Measurements from ENCODE around the gene FEN1.

FEN1 gene

DNA sequence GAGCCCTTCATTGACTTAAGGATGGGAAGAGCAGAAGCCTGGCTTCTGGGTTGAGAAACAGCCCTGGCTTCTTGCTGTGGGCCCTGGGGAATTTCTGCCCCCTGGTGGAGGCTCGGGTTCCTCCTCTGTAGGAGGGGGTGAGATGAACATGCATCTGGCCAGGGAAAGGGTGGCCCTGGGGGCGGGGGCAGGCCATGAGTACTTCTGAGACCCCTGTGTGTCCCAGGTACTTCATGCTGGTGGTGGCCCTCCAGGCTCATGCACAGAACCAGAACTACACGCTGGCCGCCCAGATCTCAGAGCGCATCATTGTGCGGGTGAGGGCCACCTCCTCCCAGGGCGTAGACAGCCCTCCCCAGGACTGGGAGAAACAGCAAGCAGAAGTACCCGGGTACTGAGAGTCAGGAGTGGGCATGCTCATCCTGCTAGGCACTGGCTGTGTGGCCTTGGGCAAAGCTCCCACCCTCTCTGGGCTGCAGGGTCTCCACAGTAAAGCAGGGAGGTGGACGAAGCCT, 16.1 kb upstream of the FEN1 start:
- DNase-seq = no peak

DNA sequence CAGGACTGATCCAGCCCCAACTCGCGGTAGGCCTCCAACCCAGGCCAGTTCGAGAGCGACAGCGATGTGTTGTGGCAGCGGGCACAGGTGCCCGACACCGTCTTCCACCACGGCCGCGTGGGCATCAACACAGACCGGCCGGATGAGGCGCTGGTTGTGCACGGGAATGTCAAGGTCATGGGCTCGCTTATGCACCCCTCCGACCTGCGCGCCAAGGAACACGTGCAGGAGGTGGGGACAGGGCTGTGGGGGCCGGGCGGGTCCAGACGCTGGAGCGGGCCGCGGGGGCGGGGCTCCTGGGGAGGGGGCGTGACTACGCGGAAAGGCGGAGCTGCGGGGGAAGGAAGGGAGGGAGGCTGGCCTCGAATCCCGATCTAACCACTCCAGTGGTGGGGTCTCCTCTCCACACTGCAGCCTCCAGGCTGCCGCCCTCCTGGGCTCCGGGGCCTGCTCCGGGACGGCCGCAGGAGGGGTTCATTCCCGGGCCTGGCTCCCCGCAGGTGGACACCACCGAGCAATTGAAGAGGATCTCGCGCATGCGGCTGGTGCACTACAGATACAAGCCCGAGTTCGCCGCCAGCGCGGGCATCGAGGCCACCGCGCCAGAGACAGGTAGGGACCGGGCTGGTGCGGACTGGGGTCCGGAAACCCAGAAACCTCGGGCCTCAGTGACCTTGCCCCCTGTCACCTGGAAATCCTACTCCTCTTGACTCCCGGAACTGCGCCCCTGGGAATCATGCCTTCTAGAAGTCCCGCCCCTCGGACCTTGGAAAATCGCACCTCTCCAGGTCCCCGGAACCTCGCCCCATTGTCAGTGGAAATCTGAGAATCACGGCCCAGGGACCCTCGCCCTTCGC, 15.2 kb upstream of the FEN1 start:
- no peak for DNase-seq

DNA sequence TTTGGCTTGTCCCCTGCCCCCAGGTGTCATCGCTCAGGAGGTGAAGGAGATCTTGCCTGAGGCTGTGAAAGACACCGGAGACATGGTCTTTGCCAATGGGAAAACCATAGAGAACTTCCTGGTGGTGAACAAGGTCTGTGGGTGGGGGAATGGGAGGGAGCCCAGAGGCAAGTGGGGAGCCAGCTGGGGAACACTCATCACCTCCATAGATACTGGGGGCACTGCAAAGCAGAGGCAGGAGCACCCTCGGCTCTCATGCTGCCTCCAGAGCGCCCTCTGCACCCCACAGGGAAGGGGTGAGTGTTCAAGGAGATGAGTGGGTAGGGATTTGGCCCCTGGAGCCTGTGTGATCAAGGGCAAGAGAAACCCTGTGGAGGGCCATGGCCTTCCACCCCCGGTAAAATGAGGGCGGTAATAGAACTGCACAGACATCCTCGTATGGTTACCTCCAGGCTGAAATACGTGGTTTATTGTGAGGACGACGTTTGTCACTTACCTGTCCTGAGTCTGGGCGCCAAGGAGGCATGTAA, 14.3 kb upstream of the FEN1 start:
- no peak for DNase-seq

DNA sequence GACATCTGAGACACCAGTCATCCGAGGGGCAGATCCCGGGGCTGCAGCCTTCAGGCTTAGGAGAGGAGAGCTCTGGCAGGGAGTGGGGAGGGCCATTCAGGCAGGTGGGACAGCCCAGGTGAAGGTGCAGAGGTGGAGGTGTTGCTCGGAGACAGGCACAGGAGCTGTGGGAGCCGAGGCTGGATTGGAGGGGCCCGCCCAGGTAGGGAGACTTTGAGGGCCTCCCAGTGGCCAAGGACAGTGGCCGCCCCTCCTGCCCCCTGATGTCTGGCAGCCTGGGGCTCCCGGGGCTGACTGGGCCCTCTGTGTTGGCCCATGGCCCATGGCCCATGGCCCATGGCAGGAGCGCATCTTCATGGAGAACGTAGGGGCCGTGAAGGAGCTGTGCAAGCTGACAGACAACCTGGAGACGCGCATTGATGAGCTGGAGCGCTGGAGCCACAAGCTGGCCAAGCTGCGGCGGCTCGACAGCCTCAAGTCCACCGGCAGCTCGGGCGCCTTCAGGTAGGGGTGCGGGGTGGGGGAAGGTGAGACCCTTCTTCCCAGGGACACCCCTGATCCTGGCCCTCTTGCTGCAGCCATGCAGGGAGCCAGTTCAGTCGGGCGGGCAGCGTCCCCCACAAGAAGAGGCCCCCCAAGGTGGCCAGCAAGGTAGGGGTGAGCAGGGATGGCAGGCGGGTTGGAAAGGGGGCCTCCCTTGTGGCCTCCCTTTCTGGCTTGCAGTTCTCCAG, 13.6 kb upstream of the FEN1 start:
- no peak for DNase-seq

DNA sequence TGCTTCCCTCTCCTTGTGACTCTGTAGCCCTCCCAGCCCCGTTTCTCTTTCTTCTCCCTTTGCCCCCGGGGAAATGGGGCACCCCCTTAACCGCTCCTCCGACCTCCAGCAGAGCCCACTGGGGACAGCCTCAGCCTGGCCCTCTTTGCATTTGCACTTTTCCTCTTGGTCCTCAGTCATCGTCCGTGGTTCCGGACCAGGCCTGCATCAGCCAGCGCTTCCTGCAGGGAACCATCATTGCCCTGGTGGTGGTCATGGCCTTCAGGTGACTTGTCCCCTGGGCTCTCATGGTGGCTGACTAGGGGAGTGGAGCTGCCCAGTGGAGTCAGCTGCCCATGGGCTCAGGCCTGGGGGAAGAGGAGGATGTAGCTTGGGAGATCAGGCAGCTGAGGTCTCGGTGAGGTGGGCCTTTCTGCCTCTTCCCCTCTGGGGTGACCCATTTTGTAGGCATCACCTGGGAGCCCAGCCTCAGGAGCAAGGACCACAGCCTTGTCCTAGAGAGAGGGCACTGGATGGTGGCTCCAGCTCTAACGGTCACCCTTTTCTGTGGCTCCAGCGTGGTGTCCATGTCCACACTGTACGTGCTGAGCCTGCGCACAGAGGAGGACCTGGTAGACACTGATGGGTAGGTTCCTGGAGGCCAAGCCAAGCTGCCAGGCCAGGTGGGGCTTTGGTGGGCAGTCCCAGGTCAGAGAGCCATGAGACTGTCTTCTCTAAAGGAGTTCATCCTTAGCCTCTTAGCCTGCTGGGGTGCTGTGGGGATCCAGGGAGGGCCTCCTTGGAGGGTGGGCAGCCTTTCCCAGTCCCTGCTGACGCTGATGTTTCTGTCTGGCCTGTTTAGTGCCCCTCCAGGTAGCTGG, 12.8 kb upstream of the FEN1 start:
- no peak for DNase-seq

DNA sequence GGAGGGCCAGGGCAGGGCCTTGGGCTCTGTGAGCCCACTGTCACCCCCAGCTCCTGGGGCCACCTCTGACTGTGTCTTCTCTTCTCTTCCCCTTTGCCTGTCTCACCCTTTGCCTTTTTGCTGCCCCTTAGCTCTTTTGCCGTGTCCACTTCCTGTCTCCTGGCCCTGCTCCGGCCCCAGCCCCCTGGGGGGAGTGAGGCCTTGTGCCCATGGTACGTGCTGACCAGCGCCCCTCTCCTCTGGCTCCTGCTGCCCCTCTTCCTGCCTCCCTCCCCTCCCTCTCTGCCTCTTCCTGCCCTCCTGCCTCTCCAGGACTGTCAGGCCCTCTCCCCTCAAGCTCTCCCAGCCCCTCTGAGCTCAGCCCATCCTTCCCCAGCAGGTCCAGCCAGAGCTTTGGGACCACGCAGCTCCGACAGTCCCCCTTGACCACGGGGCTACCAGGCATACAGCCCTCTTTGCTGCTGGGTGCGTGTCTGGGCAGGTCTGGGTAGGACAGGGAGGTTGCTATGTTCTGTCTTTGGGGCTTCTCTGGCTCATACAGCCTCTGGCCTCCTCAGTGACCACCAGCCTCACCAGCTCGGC, 12.0 kb upstream of the FEN1 start:
- no peak for DNase-seq

DNA sequence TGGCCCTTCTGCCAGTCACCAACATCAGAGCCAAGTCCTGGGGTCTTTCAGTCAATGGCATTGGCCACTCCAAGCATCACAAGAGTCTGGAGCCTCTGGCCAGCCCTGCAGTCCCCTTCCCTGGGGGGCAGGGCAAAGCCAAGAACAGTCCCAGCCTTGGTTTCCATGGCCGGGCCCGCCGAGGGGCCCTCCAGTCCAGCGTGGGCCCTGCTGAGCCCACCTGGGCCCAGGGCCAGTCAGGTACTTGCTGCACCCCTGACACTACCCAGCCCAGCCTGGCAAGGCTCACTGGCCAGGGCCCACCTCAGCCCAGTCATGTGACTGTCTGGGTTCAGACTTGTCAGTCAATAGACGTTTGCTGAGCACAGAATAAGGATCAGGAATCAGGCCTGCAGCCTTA, 11.1 kb upstream of the FEN1 start:
- no peak for DNase-seq

DNA sequence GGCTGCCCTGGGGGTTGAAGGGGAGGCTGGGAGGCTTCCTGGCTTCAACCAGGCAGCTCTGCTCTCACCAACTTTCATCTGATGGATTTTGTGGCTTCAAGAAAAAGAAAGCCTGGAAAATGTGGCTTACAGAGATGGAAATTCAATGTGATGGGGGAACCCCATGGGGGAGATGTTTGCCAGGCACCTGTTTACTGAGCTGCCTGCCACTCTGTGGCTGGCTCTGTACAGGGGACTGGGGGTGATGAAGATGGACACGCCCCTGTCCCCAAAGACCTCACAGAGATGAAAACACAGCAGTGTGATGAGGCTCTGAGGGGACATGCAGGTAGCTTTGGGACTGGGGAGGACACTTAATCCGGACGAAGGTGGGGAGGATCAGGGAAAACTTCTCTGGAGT, 10.4 kb upstream of the FEN1 start:
- DNase-seq = no peak

DNA sequence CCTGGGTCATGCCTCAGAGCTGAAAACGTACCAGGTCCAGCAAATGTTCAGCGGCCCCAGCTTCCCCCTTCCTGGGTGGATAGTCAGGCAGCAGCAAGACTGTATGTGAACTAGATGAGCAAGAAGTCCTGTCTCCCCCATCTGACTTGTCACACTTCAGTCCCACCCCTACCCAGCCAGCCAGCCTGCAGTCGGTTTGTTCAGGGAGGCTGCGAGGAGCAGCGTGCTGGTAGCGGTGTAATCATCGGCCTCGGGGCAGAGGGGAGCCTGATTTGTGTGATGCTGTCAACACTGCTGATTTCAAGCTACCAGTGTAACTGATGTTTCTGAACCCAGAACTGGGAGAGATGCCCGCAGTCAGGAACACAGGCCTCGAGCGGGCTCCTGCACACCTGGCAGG, 9.9 kb upstream of the FEN1 start:
- DNase-seq = no peak

DNA sequence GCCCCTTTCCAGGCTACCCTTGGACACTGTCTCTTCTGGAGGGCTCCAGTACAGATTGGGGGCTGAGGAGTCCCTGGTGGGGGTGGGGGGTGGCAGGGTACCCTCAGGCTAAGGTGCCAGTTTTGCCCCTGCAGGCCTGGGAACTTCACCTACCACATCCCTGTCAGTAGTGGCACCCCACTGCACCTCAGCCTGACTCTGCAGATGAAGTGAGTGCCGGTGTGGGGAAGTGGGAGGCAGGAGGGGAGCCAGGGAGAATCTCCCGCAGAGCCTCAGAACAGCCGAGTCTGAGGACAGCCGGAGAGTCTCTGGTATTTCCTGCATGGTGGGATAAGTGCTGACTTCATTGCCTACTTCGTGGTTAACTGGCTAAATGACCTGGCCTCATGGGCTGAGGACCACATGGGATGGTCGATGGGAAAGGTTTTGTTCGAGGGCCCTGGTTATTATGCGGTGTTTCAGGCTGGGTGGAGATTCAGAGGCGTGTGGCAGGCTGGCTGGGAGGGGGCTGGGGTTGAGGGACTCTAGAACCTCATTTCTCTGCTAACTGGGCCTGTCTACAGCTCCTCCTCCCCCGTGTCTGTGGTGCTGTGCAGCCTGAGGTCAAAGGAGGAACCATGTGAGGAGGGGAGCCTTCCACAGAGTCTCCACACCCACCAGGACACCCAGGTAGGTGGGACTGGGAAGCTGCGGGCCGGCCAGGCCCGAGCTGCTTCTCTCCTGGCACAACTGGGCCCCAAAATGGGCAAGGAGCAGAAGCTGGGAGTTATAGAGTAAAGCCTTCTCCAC, 8.8 kb upstream of the FEN1 start:
- DNase-seq = no peak

DNA sequence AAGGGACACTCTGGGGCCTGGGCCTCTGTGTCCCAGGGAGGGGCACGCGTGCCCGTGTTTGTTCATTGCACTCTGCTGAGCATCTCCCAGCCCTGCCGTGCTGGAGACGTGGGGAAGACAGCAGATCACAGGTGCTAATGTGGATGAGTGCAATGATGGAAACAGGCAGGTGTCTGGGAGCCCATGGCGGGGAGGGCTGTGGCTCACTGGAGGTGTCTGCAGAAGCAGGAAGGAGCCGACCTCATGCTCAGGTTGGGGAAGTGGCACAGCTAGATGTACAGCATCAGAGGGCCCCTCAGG, 8.3 kb upstream of the FEN1 start:
- DNase-seq = no peak

DNA sequence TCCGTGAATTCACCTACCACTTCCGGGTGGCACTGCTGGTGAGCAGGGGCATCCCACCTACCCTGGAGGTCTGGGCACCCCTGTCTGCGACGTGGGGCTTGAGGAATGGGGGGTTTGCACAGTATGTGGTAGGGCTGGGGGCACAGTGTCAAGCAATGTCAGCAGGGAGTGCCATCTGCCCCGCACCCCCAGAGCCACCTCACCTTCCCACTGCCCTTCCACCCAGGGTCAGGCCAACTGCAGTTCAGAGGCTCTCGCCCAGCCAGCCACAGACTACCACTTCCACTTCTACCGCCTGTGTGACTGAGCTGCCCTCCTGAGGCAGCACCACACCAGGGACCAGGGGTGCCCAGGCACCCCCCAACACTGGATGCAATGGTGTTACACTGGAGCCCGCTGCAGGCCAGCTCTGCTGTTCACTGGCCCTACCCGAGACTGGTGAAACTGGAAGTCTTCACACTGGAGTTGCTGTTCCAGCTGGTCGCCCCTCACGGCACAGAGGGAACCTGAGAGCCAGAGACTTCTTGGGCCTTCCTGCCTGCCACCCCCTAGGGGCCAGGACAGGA, 6.8 kb upstream of the FEN1 start:
- no peak for DNase-seq

DNA sequence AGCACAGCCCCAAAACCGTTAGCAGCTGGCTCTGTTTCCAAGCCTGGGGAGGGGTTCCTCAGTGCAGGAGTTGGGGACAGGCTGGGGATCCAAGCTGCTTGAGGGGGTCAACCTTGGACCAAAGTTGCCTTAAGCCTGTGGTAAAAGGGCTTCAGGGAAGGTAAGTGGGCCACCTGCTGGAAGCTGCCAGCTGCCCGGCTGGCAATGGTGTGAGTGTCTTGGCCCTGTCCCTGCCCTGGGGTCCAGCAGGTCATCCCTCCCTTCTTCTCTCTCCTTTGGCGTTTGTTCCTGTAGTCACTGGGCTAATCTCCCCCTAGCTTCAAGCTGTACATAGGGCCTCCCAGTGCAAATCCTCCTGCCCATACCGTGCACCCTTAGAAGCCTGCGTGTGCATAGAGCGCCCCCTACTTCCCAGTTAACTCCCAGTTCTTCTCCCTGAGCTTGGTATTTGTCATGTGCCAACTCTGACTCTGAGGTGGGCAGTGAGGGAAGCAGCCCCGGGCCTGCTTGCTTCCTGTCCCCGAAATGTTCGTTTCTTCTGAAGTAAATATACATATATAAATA, 4.7 kb upstream of the FEN1 start:
- peak in 1 of 2 experiments; percentile 42 for DNase-seq

DNA sequence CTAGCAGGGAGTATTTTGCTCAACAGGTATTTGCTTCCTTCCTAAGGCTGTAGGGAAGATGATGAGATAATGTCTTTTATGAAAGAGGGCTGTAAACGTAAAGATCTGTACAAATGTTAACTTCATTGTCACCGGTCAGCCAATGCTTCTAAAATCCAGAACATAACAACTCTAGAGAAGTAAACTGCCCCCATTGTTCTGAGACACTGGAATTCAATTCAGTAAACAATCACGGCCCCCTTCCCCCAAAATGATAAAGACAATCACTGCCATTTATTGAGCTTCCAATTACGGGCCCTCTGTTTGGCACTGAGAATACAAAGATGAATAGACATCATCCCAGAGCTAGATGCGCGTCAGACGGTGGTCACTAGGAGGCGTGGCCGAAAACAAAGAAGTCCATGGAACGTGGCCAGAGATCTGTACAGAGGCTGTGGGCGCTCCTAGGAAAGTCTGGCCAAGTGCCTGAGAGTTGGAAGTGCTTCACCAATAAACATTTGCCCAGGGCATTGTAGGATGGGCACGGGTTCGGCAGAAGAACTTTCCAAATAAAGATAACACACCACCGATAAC, 888 bp upstream of the FEN1 start:
- DNase-seq = peak; percentile 84 to 94

DNA sequence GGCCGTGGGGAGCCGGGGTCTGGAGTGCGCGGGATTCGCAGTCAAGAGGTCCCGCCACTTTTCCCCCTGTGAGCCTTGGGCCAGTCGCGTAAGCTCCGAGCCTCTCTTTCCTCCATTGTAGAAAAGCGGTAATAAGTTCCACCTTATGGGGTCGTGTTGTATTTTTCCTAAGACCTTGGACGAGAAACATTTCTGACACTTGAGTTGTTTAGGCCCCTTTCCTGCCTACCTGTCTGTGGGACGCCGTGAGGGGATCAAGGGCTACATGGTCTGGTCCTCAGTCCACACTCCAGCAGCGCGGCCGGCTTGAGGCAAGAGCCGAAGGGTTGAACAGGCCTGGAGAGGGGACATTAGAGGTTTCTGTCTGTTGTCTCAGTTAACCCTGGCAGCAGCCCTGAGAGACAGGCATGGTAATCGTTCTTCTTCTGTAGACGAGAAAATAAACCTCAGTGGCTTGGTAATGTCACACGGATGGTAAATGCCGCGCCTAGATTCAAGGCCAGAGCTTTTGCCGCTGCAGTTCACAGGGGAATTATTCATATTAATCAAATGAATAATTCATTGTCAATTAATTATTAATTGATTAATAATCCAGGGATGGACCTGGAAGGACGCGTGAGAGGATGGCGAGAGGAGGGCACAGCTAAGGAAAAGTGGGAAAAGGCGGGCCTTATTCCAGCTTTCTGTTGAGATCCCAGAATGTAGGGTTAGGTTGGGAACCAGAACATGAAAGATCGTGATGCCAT, 545 bp downstream of the FEN1 start:
- DNase-seq = no peak

DNA sequence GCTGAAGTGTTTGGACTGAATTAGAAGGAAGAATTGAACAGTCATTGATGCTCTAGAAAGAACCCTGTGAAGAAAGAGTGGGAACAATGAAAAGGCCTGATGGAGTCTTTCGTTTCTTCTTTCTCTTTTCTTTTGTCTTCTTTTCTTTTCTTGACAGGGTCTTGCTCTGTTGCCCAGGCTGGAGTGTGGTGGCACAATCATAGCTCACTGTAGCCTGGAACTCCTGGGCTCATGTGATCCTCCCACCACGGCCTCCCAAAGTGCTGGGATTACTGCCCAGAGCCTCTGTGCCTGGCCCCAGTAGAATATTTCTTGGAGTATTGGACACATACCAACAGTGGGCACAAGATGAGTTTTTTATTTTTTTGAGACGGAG, 1.1 kb downstream of the FEN1 start:
- DNase-seq = no peak

DNA sequence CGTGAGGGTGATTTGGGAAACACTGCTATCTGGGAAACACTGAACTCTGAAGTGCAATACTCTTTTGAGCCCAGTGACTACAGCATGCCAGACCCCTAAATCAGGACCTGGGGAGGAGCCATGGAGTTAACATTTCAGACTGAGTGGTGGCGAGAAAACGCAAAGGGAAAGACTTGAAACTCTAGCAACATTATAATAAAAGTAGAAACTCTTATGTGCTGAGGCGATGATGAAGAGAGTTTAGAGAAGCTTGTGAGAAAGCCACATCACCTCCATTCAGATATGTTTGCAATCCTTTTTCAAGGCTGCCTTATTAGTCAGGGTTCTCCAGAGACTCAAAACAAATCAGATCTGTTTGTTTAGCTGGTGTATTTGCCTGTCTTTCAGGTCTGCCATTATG, 1.9 kb downstream of the FEN1 start:
- DNase-seq = no peak

DNA sequence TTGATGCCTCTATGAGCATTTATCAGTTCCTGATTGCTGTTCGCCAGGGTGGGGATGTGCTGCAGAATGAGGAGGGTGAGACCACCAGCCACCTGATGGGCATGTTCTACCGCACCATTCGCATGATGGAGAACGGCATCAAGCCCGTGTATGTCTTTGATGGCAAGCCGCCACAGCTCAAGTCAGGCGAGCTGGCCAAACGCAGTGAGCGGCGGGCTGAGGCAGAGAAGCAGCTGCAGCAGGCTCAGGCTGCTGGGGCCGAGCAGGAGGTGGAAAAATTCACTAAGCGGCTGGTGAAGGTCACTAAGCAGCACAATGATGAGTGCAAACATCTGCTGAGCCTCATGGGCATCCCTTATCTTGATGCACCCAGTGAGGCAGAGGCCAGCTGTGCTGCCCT, 2.7 kb downstream of the FEN1 start:
- DNase-seq = no peak

DNA sequence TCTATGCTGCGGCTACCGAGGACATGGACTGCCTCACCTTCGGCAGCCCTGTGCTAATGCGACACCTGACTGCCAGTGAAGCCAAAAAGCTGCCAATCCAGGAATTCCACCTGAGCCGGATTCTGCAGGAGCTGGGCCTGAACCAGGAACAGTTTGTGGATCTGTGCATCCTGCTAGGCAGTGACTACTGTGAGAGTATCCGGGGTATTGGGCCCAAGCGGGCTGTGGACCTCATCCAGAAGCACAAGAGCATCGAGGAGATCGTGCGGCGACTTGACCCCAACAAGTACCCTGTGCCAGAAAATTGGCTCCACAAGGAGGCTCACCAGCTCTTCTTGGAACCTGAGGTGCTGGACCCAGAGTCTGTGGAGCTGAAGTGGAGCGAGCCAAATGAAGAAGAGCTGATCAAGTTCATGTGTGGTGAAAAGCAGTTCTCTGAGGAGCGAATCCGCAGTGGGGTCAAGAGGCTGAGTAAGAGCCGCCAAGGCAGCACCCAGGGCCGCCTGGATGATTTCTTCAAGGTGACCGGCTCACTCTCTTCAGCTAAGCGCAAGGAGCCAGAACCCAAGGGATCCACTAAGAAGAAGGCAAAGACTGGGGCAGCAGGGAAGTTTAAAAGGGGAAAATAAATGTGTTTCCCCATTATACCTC, 3.3 kb downstream of the FEN1 start:
- DNase-seq = no peak

Data from NCI-H446 (cell line).